DND-41 (cell line): ENCODE results near the gene EYA2.

Experiments
- CTCF ChIP-seq: IDR thresholded peaks from 2 replicates; pipeline ENCODE4 v1.5.1; 2012; ENCODE audit warnings: borderline replicate concordance, low read length, moderate library complexity, mild to moderate bottlenecking; ENCODE audit not compliant: poor library complexity, severe bottlenecking; ENCODE audit errors: extremely low read depth
- EZH2 ChIP-seq: IDR thresholded peaks from 3 replicates; pipeline ENCODE4 v1.6.1; 2012; ENCODE audit warnings: borderline replicate concordance, low read depth, mild to moderate bottlenecking, moderate library complexity, low read length, inconsistent platforms; ENCODE audit not compliant: severe bottlenecking

- TF ChIP-seq CTCF (no peak), EZH2 (no peak)
Measured at GRCh38 chr20:47175493-47175892, 280.9 kb downstream of the EYA2 start.
